Esophagus squamous epithelium (tissue), 5 donors: ENCODE results near the gene PDLIM7. TPM values are rescaled to one million over a fixed set of nuclear protein-coding genes. Genes with fewer than 3 reads are reported as not detected.

Source experiments
- DNase-seq: peaks from one replicate; lab custom pipeline; 2025; lab: John Stamatoyannopoulos, UW
- H3K27ac ChIP-seq, 4 donors: fragments of 200-600 bp; sonication (generic); one replicate each; pipeline ENCODE4 v1.5.1; 2016 to 2019; ENCODE audit warnings: mild to moderate bottlenecking in 1 of 4
- H3K27me3 ChIP-seq, 4 donors: fragments of 200-600 bp; sonication (generic); 1 replicate in 3 of 4; 2 replicates in 1 of 4; pipeline versions ENCODE4 v1.5.1 to v1.6.0; 2017 to 2021; ENCODE audit warnings: antibody characterized with exemption in 1 of 4
- H3K36me3 ChIP-seq, 3 donors: fragments of 200-600 bp; sonication (generic); one replicate each; pipeline ENCODE4 v1.5.1; 2016 to 2019
- H3K4me1 ChIP-seq, 3 donors: fragments of 200-600 bp; sonication (generic); one replicate each; pipeline ENCODE4 v1.5.1; 2017 to 2019
- H3K4me3 ChIP-seq, 4 donors: fragments of 200-600 bp; sonication (generic); 1 replicate in 3 of 4; 2 replicates in 1 of 4; pipeline ENCODE4 v1.5.1; 2016 to 2019; ENCODE audit warnings: mild to moderate bottlenecking in 2 of 4, moderate library complexity in 1 of 4
- H3K9me3 ChIP-seq, 3 donors: fragments of 200-600 bp; sonication (generic); one replicate each; pipeline ENCODE4 v1.5.1; 2016 to 2019
- POLR2A ChIP-seq, 4 donors: fragments of 450-650 bp; IDR thresholded peaks; one replicate each; pipeline ENCODE4 v1.6.1; 2017; ENCODE audit warnings: antibody characterized with exemption in 4 of 4, mild to moderate bottlenecking in 4 of 4, moderate library complexity in 3 of 4
- WGBS, 2 donors: methylation state at CpG; one replicate each; pipeline ENCODE4 v1.1.5; 2018; 5-methylcytosine and 5-hydroxymethylcytosine counted together
- intact Hi-C: fragments of 100-400 bp; cut with DNase I; formaldehyde crosslinking; loops from one replicate; pipeline ENCODE4 v1.15.0; 2022
- total RNA-seq, 4 donors: library from RNA; depleted of rRNA; stranded (reverse); fragments of >200 nt; gene quantifications; one replicate each; pipeline ENCODE4 v1.1.0, GENCODE V29; 2016
- TF ChIP-seq, protein P1 (sequence below), 6 experiments: fragments of 450-650 bp in 4 of 6; fragments of 200-600 bp in 2 of 6; sonication (generic) in 2 of 6; IDR thresholded peaks; one replicate each; pipeline ENCODE4 v1.5.1; 2016 to 2019; ENCODE audit warnings: antibody characterized with exemption in 6 of 6, mild to moderate bottlenecking in 4 of 6, moderate library complexity in 4 of 6
- donor health status: DM: yes; HTN: yes; CAD: no.

PDLIM7 gene
- total RNA-seq, 4 donors from 2014 or later: 17.1 to 81.6 (median 33.6) TPM

DNA sequence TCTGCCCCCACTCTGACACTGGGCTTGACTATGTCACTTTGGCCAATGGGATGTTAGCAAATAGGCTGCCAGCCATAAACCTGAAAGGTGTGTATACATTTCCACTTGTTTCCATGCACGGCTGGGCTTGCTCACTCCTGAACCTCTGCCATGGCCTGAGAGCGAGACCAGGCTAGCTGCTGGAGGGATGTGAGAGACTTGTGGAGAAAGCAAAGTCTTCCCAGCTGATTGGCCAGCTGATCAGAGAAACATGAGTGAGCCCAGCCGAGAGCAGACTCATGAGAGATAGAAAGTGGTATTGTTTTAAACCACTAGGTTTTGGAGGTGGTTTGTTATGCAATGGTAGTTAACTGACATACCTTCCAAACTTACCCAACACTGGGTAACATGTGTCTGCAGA lies 43.0 kb upstream of the PDLIM7 start:
- H3K4me1 ChIP-seq: peaks cover 27 to 87% (median 57%) of the 10 kb centered on the region in 3 donors
- peaks cover 7 to 40% (median 11%) of the 10 kb centered on the region in 3 donors for H3K36me3 ChIP-seq
- intact Hi-C loops: no loop called here
- 23 to 56% methylated on average over 2 of the region's 3 CpGs for WGBS, 2 donors
- TF ChIP-seq, protein P1, sequence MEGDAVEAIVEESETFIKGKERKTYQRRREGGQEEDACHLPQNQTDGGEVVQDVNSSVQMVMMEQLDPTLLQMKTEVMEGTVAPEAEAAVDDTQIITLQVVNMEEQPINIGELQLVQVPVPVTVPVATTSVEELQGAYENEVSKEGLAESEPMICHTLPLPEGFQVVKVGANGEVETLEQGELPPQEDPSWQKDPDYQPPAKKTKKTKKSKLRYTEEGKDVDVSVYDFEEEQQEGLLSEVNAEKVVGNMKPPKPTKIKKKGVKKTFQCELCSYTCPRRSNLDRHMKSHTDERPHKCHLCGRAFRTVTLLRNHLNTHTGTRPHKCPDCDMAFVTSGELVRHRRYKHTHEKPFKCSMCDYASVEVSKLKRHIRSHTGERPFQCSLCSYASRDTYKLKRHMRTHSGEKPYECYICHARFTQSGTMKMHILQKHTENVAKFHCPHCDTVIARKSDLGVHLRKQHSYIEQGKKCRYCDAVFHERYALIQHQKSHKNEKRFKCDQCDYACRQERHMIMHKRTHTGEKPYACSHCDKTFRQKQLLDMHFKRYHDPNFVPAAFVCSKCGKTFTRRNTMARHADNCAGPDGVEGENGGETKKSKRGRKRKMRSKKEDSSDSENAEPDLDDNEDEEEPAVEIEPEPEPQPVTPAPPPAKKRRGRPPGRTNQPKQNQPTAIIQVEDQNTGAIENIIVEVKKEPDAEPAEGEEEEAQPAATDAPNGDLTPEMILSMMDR (IDR thresholded peaks at IDR 0.05): no peak
- TF ChIP-seq POLR2A (IDR thresholded peaks at IDR 0.05): no peak
- DNase-seq: no peak
- no peaks in the 10 kb centered on the region for H3K27me3 ChIP-seq
- no peak overlapping the region for H3K4me3 ChIP-seq
- H3K9me3 ChIP-seq: no peaks in the 10 kb centered on the region
- H3K27ac ChIP-seq: peak overlapping the region; percentile 2 to 40 (median 28)

DNA sequence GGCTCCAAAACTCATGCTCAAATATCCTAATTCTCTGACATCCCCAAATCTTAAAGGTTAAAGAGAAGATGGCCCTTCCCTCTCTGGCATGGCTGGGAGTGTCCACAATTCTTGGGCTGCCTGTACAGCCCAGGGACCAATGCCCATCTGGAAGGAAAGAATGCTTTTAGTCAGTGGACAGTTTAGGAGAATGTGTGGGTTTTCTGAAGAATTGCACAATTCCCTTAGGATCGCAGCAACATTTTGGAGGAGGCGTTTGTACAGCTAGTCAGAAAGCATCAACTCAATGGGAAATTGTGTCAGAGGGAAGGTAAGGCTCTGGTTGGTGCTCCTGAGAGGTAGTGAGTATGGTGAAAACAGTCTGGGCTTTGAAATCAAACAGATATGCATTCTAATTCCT lies 42.0 kb upstream of the PDLIM7 start:
- Histone ChIP-seq H3K9me3 (no peaks in the 10 kb centered on the region), H3K4me1 (peaks cover 21 to 77% (median 47%) of the 10 kb centered on the region in 3 donors), H3K27ac (peak overlapping the region; percentile 36 to 64 (median 45)), H3K27me3 (no peaks in the 10 kb centered on the region), H3K4me3 (no peak overlapping the region), H3K36me3 (peaks cover 7 to 50% (median 16%) of the 10 kb centered on the region in 3 donors)
- DNase-seq: no peak
- no peak for TF ChIP-seq POLR2A (IDR thresholded peaks at IDR 0.05)
- TF ChIP-seq, protein P1 (IDR thresholded peaks at IDR 0.05): no peak
- intact Hi-C loops: no loop called here
- 28 to 36% methylated on average over 2 of the region's 2 CpGs for WGBS, 2 donors

DNA sequence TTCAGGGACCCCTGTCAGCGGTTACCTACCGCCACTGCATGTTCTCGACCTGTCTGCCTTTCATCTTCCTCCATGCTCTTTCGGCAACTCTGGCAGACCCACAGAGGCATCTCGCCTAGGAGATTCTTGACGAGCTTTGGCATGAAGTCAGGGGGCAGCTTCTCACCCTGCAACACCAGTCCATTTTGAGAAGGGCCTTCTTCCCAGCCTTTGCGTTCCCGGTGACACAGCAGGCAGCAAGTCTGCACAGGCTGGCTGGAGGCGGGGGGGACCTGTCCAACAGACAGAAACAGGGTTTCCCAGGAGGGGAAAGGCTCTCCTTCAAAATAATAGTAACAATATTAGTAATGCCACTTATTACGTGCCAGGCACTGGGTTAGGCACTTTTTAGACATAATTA lies 41.5 kb upstream of the PDLIM7 start:
- 56 to 67% methylated on average over 2 to 7 of the region's 10 CpGs for WGBS, 2 donors
- H3K27ac ChIP-seq: peak overlapping the region; percentile 36 to 64 (median 45)
- no peak overlapping the region for H3K4me3 ChIP-seq

DNA sequence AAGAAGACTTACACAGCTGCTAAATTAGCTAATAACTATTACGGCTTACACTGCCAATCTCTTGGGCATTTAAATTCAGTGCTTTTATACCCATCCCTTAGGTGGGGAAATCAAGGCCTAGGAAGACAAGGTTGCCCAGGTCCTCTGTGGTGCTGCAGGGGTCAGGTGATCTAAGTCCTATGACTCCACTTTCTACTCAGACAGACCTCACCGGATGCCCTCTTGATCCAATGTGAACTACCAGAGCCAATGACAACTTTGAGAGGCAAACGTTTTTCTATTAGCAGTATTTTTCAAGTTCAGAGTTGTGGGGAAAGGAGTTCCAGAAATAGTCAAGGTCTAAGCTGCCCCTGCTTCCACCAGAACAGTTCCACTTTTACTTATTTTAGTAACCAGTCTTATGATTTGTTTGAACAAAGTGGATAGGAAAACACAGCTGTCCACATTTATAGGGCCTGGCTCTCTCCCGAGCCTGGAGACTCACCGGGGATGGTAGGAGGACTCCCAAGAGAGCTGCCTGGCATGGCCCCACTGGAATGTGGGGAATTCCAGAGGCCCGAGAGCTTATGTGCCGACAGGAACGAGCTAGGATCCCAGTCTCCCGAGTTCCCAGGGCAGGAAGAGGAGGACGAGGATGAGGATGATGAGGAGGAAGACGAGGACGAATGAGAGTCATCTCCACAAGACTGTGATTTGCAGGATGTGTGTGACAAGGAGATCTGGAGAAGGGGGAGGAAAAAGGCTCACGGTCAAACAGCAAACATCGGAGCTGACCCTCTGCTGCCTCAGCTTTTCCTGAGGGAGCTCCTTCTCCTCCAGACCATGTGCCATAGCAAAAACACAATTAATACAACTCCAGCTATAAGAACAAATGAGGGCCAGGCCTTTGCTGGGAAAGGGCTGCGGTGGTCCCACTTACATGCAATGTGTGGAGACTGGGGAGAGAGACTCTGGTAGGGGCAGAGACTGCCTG lies 40.3 kb upstream of the PDLIM7 start:
- intact Hi-C loops: no loop called here
- WGBS, 2 donors: 21 to 28% methylated on average over 10 to 15 of the region's 15 CpGs
- Histone ChIP-seq H3K4me1 (peaks cover 21 to 62% (median 39%) of the 10 kb centered on the region in 3 donors), H3K4me3 (no peak overlapping the region), H3K36me3 (peaks cover 7 to 63% (median 21%) of the 10 kb centered on the region in 3 donors), H3K9me3 (no peaks in the 10 kb centered on the region), H3K27me3 (no peaks in the 10 kb centered on the region), H3K27ac (peak overlapping the region; percentile 36 to 64 (median 46))
- DNase-seq: no peak
- TF ChIP-seq, protein P1 (IDR thresholded peaks at IDR 0.05): no peak

More for the DNA sequence above, 41.5 kb upstream of the PDLIM7 start:
- TF ChIP-seq, protein P1 (IDR thresholded peaks at IDR 0.05): no peak
- no peak for TF ChIP-seq POLR2A (IDR thresholded peaks at IDR 0.05)
- DNase-seq: no peak
- Histone ChIP-seq H3K27me3 (no peaks in the 10 kb centered on the region), H3K36me3 (peaks cover 7 to 56% (median 16%) of the 10 kb centered on the region in 3 donors), H3K4me1 (peaks cover 21 to 71% (median 45%) of the 10 kb centered on the region in 3 donors), H3K9me3 (no peaks in the 10 kb centered on the region)
- intact Hi-C loops: no loop called here

DNA sequence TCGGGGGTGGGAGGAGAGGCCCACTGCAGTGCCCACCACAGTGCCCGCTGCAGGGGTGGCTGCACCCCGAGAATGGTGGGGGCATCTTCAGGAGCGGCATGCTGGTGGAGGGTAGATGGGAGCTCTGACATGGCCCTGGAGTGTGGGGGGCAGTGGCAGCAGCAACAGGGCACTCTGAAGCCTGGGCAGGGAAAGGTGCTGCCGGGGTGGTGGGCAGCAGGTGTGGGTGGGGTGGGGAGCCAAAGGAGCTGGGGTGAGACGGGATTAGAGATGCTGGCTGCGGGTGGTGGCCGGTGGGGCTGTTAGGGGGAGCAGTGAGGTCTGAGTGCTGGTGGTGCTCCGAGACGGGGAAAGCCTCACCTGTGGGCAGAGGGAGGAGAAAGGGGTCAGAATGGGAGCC lies 39.0 kb upstream of the PDLIM7 start:
- 89 to 96% methylated on average over 9 of the region's 10 CpGs for WGBS, 2 donors
- DNase-seq: no peak
- TF ChIP-seq, protein P1 (IDR thresholded peaks at IDR 0.05): no peak
- no peak for TF ChIP-seq POLR2A (IDR thresholded peaks at IDR 0.05)
- Histone ChIP-seq H3K36me3 (peaks cover 7 to 76% (median 34%) of the 10 kb centered on the region in 3 donors), H3K9me3 (no peaks in the 10 kb centered on the region), H3K27ac (peak overlapping the region in 1 of 4 donors; percentile 40), H3K4me3 (no peak overlapping the region), H3K27me3 (no peaks in the 10 kb centered on the region), H3K4me1 (peaks cover 28 to 68% (median 42%) of the 10 kb centered on the region in 3 donors)
- intact Hi-C loops: no loop called here
